ENCODE results near the gene MTOR.

GRCh38 chr1:11211925-11212587, 50.3 kb downstream of the MTOR start:
- TF ChIP-seq CTCF (IDR thresholded peaks at IDR 0.05) = no peak
- no peak for TF ChIP-seq POLR2A (IDR thresholded peaks at IDR 0.05)

All from thyroid gland (tissue), 4 donors.